NCI-H2196 (cell line): ENCODE measurements around the gene WDR87.

Experiments used
- DNase-seq: peaks from one replicate; lab custom pipeline; 2025; ENCODE audit not compliant: unreplicated experiment; lab: John Stamatoyannopoulos, UW

WDR87 gene

GRCh38 chr19:37905946-37906868, at the start of gene WDR87:
TSS of gene WDR87 (minus strand) at chr19:37906594. CDS start at chr19:37898239, 8,355 bp downstream.
- DNase-seq, result peak; percentile 70

- DNase-seq, result no peak
Observed at GRCh38 chr19:37955986-37956385, 49.6 kb upstream of the WDR87 start.

- no peak for DNase-seq
Observed at GRCh38 chr19:37954421-37954874, 48.1 kb upstream of the WDR87 start.

GRCh38 chr19:37953918-37954303, 47.5 kb upstream of the WDR87 start:
- DNase-seq, result no peak

- no peak for DNase-seq
Observed at GRCh38 chr19:37953171-37953917, 47.0 kb upstream of the WDR87 start.

GRCh38 chr19:37951816-37952210, 45.4 kb upstream of the WDR87 start:
- DNase-seq, result no peak

GRCh38 chr19:37950471-37951175, 44.2 kb upstream of the WDR87 start:
- no peak for DNase-seq

GRCh38 chr19:37948362-37948761, 42.0 kb upstream of the WDR87 start:
- no peak for DNase-seq

- no peak for DNase-seq
Observed at GRCh38 chr19:37947778-37948177, 41.4 kb upstream of the WDR87 start.

- DNase-seq, result no peak
Observed at GRCh38 chr19:37946132-37946531, 39.7 kb upstream of the WDR87 start.

GRCh38 chr19:37943480-37943879, 37.1 kb upstream of the WDR87 start:
- no peak for DNase-seq

- no peak for DNase-seq
Observed at GRCh38 chr19:37942516-37942902, 36.1 kb upstream of the WDR87 start.

- DNase-seq, result no peak
Observed at GRCh38 chr19:37941782-37942515, 35.6 kb upstream of the WDR87 start.

GRCh38 chr19:37938353-37938752, 32.0 kb upstream of the WDR87 start:
- no peak for DNase-seq

- no peak for DNase-seq
Observed at GRCh38 chr19:37936886-37937285, 30.5 kb upstream of the WDR87 start.

- no peak for DNase-seq
Observed at GRCh38 chr19:37936166-37936565, 29.8 kb upstream of the WDR87 start.

- DNase-seq, result no peak
Observed at GRCh38 chr19:37935341-37935740, 28.9 kb upstream of the WDR87 start.

- no peak for DNase-seq
Observed at GRCh38 chr19:37933937-37934358, 27.6 kb upstream of the WDR87 start.

- peak; percentile 65 for DNase-seq
Observed at GRCh38 chr19:37932985-37933936, 26.9 kb upstream of the WDR87 start.
